ENCODE measurements around the gene USP33. TPM values are rescaled to one million over a fixed set of nuclear protein-coding genes. Genes with fewer than 3 reads are reported as not detected.

Gene USP33
- total RNA-seq, 1 experiment from 2014 or later, result 51.5 TPM

DNA sequence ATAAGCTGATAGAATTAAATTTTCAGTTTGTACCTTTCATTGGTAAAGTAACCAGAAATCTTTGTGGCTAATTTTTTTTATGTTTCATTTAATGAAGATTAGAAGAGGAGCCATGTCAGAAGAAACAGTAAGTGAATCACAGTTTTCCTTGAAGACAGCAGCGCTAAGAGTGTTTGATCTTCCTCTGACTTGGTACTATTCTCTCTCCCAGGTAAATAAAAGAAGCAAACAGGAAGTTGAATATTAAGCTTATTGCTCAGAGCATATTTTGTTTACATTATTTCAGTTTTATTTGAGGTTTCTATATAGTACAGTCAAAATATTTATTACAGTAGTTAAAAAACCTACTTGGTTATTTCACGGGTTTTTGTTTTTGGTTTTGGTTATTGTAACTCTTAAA, 23.5 kb upstream of the USP33 start:
- no peak overlapping the region for H3K18ac ChIP-seq (ENCODE audit: insufficient read length, low read depth, low read length)

More for the DNA sequence above, 23.5 kb upstream of the USP33 start:
- Histone ChIP-seq H3K4me1 (ENCODE audit: insufficient read depth, low read length) (no peaks in the 10 kb centered on the region), H4K5ac (ENCODE audit: insufficient read length, low read depth, low read length) (no peak overlapping the region), H4K91ac (ENCODE audit: insufficient read length, low read depth, low read length) (no peak overlapping the region), H4K20me1 (ENCODE audit: control insufficient read depth, insufficient read depth, insufficient read length) (no peaks in the 10 kb centered on the region), H3K27me3 (ENCODE audit: insufficient read depth, low read length) (no peaks in the 10 kb centered on the region), H2AFZ (ENCODE audit: low read length) (no peak overlapping the region), H3K79me2 (ENCODE audit: insufficient read depth, low read length) (no peaks in the 10 kb centered on the region; the same call in 1 of the 2 replicates), H3K56ac (ENCODE audit: insufficient read length, low read depth, low read length) (no peak overlapping the region), H3K23me2 (ENCODE audit: insufficient read length, low read depth, low read length, poor library complexity, severe bottlenecking) (peaks cover 7% of the 10 kb centered on the region), H3K9me3 (ENCODE audit: control insufficient read depth, low read depth, low read length) (no peaks in the 10 kb centered on the region), H3K14ac (ENCODE audit: insufficient read depth, low read length) (no peak overlapping the region), H3K4me2 (ENCODE audit: insufficient read depth, insufficient read length, low read length) (no peak overlapping the region), H3T11ph (ENCODE audit: low read length) (no peak overlapping the region), H2AK5ac (ENCODE audit: insufficient read length, low read length) (no peak overlapping the region), H3K27ac (ENCODE audit: insufficient read length, low read depth, low read length) (no peak overlapping the region), H2BK120ac (ENCODE audit: low read depth, low read length, poor library complexity, severe bottlenecking) (no peak overlapping the region), H2BK15ac (ENCODE audit: low read depth, low read length) (no peak overlapping the region), H2BK12ac (ENCODE audit: insufficient read length, low read depth, low read length) (no peak overlapping the region), H2BK20ac (ENCODE audit: low read depth, low read length, poor library complexity, severe bottlenecking) (no peak overlapping the region), H3K9ac (ENCODE audit: extremely low read depth, insufficient read length, low read length) (no peak overlapping the region), H2BK5ac (ENCODE audit: insufficient read length, low read length) (no peak overlapping the region), H3K4ac (ENCODE audit: low read depth, low read length) (no peak overlapping the region), H4K8ac (replicated peaks; ENCODE audit: insufficient read length, low read depth, low read length) (no peak overlapping the region), H3K79me1 (ENCODE audit: insufficient read depth, low read depth, low read length, poor library complexity, severe bottlenecking) (no peaks in the 10 kb centered on the region), H3K23ac (ENCODE audit: insufficient read length, low read depth, low read length) (no peak overlapping the region)
- no peak for DNase-seq
- peaks cover 10 to 23% of the 10 kb centered on the region in 2 experiments for H3K9me3 Mint-ChIP-seq
- peaks cover 7 to 14% of the 10 kb centered on the region in 2 experiments for H3K4me1 Mint-ChIP-seq
- no CpG with 5 or more reads among the region's 2 CpGs for WGBS (ENCODE audit: extremely low coverage, insufficient read length, low lambda C conversion rate)
- no peaks in the 10 kb centered on the region for H3K27me3 Mint-ChIP-seq (ENCODE audit: low read depth)
- no peak overlapping the region for H3K27ac Mint-ChIP-seq
- H3K36me3 Mint-ChIP-seq (ENCODE audit: insufficient read depth in 1 of 3, low read depth in 3 of 3), result peaks cover 37 to 46% (median 44%) of the 10 kb centered on the region in 3 experiments
- no peak overlapping the region for H3K4me3 Mint-ChIP-seq
- TF ChIP-seq, protein P1, sequence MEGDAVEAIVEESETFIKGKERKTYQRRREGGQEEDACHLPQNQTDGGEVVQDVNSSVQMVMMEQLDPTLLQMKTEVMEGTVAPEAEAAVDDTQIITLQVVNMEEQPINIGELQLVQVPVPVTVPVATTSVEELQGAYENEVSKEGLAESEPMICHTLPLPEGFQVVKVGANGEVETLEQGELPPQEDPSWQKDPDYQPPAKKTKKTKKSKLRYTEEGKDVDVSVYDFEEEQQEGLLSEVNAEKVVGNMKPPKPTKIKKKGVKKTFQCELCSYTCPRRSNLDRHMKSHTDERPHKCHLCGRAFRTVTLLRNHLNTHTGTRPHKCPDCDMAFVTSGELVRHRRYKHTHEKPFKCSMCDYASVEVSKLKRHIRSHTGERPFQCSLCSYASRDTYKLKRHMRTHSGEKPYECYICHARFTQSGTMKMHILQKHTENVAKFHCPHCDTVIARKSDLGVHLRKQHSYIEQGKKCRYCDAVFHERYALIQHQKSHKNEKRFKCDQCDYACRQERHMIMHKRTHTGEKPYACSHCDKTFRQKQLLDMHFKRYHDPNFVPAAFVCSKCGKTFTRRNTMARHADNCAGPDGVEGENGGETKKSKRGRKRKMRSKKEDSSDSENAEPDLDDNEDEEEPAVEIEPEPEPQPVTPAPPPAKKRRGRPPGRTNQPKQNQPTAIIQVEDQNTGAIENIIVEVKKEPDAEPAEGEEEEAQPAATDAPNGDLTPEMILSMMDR (conservative IDR thresholded peaks at IDR 0.05), result no peak

Data from H9 (cell line).